NCI-H1048 (cell line): ENCODE measurements around the gene FSTL5.
"Not testable (repeated sequence)": the region's sequence is repeated elsewhere in the genome, so short reads cannot be mapped to it uniquely, and the experiment has no call there.

Source experiments
- DNase-seq: peaks from one replicate; lab custom pipeline; 2025; lab: John Stamatoyannopoulos, UW

FSTL5 gene

GRCh38 chr4:161829591-161829990 is 334.2 kb downstream of the FSTL5 start:
- DNase-seq = no peak

- DNase-seq = no peak
These were observed 335.7 kb downstream of the FSTL5 start for GRCh38 chr4:161828061-161828460.

- no peak for DNase-seq
These were observed 336.8 kb downstream of the FSTL5 start for GRCh38 chr4:161827013-161827412.

GRCh38 chr4:161823450-161823849 is 340.4 kb downstream of the FSTL5 start:
- no peak for DNase-seq

- DNase-seq = no peak
These were observed 341.6 kb downstream of the FSTL5 start for GRCh38 chr4:161822174-161822573.

GRCh38 chr4:161817914-161818313 is 345.9 kb downstream of the FSTL5 start:
- DNase-seq = no peak

- no peak for DNase-seq
These were observed 346.8 kb downstream of the FSTL5 start for GRCh38 chr4:161816958-161817357.

GRCh38 chr4:161815841-161816240 is 348.0 kb downstream of the FSTL5 start:
- no peak for DNase-seq

GRCh38 chr4:161813889-161814288 is 349.9 kb downstream of the FSTL5 start:
- no peak for DNase-seq

- no peak for DNase-seq
These were observed 350.4 kb downstream of the FSTL5 start for GRCh38 chr4:161813389-161813788.

- DNase-seq = no peak
These were observed 360.6 kb downstream of the FSTL5 start for GRCh38 chr4:161803171-161803570.

- DNase-seq = no peak
These were observed 364.1 kb downstream of the FSTL5 start for GRCh38 chr4:161799710-161800109.

GRCh38 chr4:161792991-161793390 is 370.8 kb downstream of the FSTL5 start:
- DNase-seq = no peak

- DNase-seq = no peak
These were observed 371.8 kb downstream of the FSTL5 start for GRCh38 chr4:161791796-161792556.

- no peak for DNase-seq
These were observed 396.7 kb downstream of the FSTL5 start for GRCh38 chr4:161767116-161767515.

- no peak for DNase-seq
These were observed 401.0 kb downstream of the FSTL5 start for GRCh38 chr4:161762796-161763195.

- DNase-seq = no peak
These were observed 403.8 kb downstream of the FSTL5 start for GRCh38 chr4:161760008-161760407.

GRCh38 chr4:161758412-161758811 is 405.4 kb downstream of the FSTL5 start:
- not testable (repeated sequence) for DNase-seq

- DNase-seq = no peak
These were observed 434.9 kb downstream of the FSTL5 start for GRCh38 chr4:161728929-161729328.

GRCh38 chr4:161721947-161722346 is 441.9 kb downstream of the FSTL5 start:
- no peak for DNase-seq

- no peak for DNase-seq
These were observed 446.7 kb downstream of the FSTL5 start for GRCh38 chr4:161717084-161717483.

- DNase-seq = no peak
These were observed 448.9 kb downstream of the FSTL5 start for GRCh38 chr4:161714931-161715330.

GRCh38 chr4:161714022-161714751 is 449.6 kb downstream of the FSTL5 start:
- no peak for DNase-seq

GRCh38 chr4:161704653-161705052 is 459.1 kb downstream of the FSTL5 start:
- no peak for DNase-seq
